Kidney (tissue), 14 donors: ENCODE data around the gene NDUFAF8. TPM values are rescaled to one million over a fixed set of nuclear protein-coding genes. Genes with fewer than 3 reads are reported as not detected.
A peak's percentile ranks its signal among the peaks of the same experiment; 100 is the strongest.

Experiments used
- DNase-seq, 5 donors: peaks; one replicate each; pipeline ENCODE4 v3.0.0-alpha.2; 2013 to 2020
- FAIRE-seq: peaks from 2 replicates; lab custom pipeline; 2012; peaks lifted over from hg19 to GRCh38; lab: Jason Lieb, UNC
- H3K27ac ChIP-seq, 2 donors: one replicate each; pipeline ENCODE4 v1.7.0; 2013; ENCODE audit warnings: low read depth in 2 of 2, low read length in 2 of 2, inconsistent platforms in 1 of 2
- H3K27me3 ChIP-seq: one replicate; pipeline ENCODE4 v1.7.1; 2013; ENCODE audit warnings: low read length, inconsistent platforms; ENCODE audit not compliant: control insufficient read depth, insufficient read depth
- H3K36me3 ChIP-seq, 3 donors: one replicate each; pipeline versions ENCODE4 v1.7.0 to v1.7.1; 2013; ENCODE audit warnings: low read length in 3 of 3, control low read depth in 1 of 3, inconsistent platforms in 1 of 3; ENCODE audit not compliant: insufficient read depth in 3 of 3, control insufficient read depth in 2 of 3
- H3K4me1 ChIP-seq, 3 donors: one replicate each; pipeline versions ENCODE4 v1.7.0 to v1.7.1; 2013; ENCODE audit warnings: low read length in 3 of 3, inconsistent platforms in 1 of 3, low read depth in 1 of 3; ENCODE audit not compliant: control insufficient read depth in 2 of 3, insufficient read depth in 2 of 3
- H3K4me3 ChIP-seq, 3 donors: one replicate each; pipeline versions ENCODE4 v1.7.0 to v1.8.1; 2013; ENCODE audit warnings: low read length in 3 of 3, control low read depth in 1 of 3, inconsistent platforms in 1 of 3
- H3K9ac ChIP-seq, 3 donors: one replicate each; pipeline versions ENCODE4 v1.7.0 to v1.7.1; 2013; ENCODE audit warnings: low read length in 3 of 3, control low read depth in 1 of 3, inconsistent platforms in 1 of 3
- H3K9me3 ChIP-seq, 3 donors: one replicate each; pipeline versions ENCODE4 v1.7.0 to v1.7.1; 2013; ENCODE audit warnings: low read length in 3 of 3, control low read depth in 1 of 3, inconsistent platforms in 1 of 3; ENCODE audit not compliant: control insufficient read depth in 2 of 3, insufficient read depth in 1 of 3
- CTCF ChIP-seq: IDR thresholded peaks from 3 replicates; pipeline ENCODE4 v1.5.1; 2012; ENCODE audit warnings: mild to moderate bottlenecking, moderate library complexity, borderline replicate concordance; ENCODE audit not compliant: insufficient read depth; ENCODE audit errors: extremely low read depth
- intact Hi-C: fragments of 100-400 bp; cut with DNase I; formaldehyde crosslinking; loops from one replicate; pipeline ENCODE4 v1.11.1; 2022
- polyA plus RNA-seq: library from polyadenylated mRNA; stranded (reverse); fragments of 350-450 nt; fragmentation: Illumina TruSeq; extraction: RNeasy Lipid Tissue Mini Kit (QIAGEN cat#74804); gene quantifications from one replicate; pipeline ENCODE4 v1.2.3, GENCODE V29; 2014; ENCODE audit warnings: low read depth, low replicate concordance; ENCODE audit not compliant: insufficient read depth
- total RNA-seq: library from RNA; stranded (reverse); fragmentation: NEBNext Ultra II Directional; extraction: Animal tissue kit (Norgen Biotek cat#: 25700); gene quantifications from one replicate; pipeline ENCODE4 v1.2.1, GENCODE V29; 2021
- donor health status: control.
- donor health status: control.
- donor health status: control.
- donor health status: control.
- donor health status: control.
- donor health status: DM: yes; HTN: yes; CAD: no.
- donor health status: Normal renal cell carcinoma (clear cell type).

The NDUFAF8 gene
- total and polyA plus RNA-seq, 2 donors from 2014 or later = 38.6 to 134 TPM

GRCh38 chr17:81230043-81230820, 8.9 kb upstream of the NDUFAF8 start:
- H3K36me3 ChIP-seq = peaks cover 5 to 10% (median 5%) of the 10 kb centered on the region in 3 donors
- H3K9ac ChIP-seq = no peak overlapping the region
- H3K27ac ChIP-seq = no peak overlapping the region
- DNase-seq (peak in 1 of 5 donors; percentile 78), FAIRE-seq (no peak)
- H3K4me3 ChIP-seq = no peak overlapping the region
- TF ChIP-seq CTCF = no peak
- no peaks in the 10 kb centered on the region for H3K27me3 ChIP-seq
- no peaks in the 10 kb centered on the region for H3K4me1 ChIP-seq
- H3K9me3 ChIP-seq = no peaks in the 10 kb centered on the region
- intact Hi-C loops = no loop called here

GRCh38 chr17:81231121-81231645, 7.9 kb upstream of the NDUFAF8 start:
- no peak for FAIRE-seq
- no peak for TF ChIP-seq CTCF
- H3K27me3 ChIP-seq = no peaks in the 10 kb centered on the region
- no peaks in the 10 kb centered on the region for H3K4me1 ChIP-seq
- intact Hi-C loops = no loop called here
- H3K9me3 ChIP-seq = no peaks in the 10 kb centered on the region
- peak in 1 of 5 donors; percentile 75 for DNase-seq
- H3K9ac ChIP-seq = no peak overlapping the region
- no peak overlapping the region for H3K4me3 ChIP-seq
- H3K27ac ChIP-seq = no peak overlapping the region
- H3K36me3 ChIP-seq = peaks cover 5 to 10% (median 5%) of the 10 kb centered on the region in 3 donors

DNA sequence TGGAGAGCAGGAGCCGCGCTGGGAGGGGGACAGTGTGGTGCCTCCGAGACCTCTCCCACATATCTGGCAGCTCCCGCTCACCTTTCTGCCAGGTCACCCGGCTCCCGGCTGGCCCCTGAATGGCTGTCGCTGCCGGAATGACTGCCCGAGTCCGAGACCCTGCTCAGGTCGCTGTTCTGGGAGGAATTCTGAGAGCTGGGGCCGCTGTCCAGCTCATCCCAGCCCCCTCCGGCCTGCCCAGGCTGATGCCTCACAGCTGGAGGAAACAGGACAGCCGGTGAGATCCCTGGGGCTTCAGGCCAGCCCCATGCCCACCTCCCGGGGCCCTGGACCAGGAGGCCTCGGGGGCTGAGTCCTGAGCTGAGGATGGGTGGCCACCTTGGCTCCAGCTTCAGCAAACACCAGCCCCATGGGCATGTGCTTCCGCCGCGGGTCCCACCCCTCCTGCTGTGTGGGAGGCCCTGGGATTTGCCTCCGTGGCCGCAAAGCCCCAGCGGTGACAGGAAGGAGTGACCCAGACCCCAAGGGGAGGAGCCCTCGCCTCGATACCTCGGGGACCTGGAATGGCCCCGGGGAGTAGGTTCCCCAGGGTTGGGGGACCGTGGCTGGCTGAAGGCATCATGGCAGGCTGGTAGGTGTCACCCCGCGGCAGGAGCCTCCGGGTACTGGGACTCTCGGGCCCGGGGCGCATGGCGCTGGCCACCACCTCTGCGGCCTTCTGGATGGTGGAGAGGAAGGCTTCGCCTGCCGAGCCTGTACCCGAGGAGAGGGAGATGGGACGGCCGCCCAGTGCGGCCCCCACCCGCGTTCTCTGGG, 7.1 kb upstream of the NDUFAF8 start:
- intact Hi-C loops = no loop called here
- Histone ChIP-seq H3K27ac (no peak overlapping the region), H3K4me1 (no peaks in the 10 kb centered on the region), H3K36me3 (peaks cover 5 to 10% (median 5%) of the 10 kb centered on the region in 3 donors), H3K9ac (no peak overlapping the region), H3K27me3 (no peaks in the 10 kb centered on the region), H3K9me3 (no peaks in the 10 kb centered on the region), H3K4me3 (no peak overlapping the region)
- FAIRE-seq (no peak), DNase-seq (peak in 1 of 5 donors; percentile 70)
- no peak for TF ChIP-seq CTCF
